GDM1 (cell line): Measurements from ENCODE around the gene FASLG.
"Not testable (repeated sequence)": the region's sequence is repeated elsewhere in the genome, so short reads cannot be mapped to it uniquely, and the experiment has no call there.

Source experiments
- DNase-seq: peaks from one replicate; lab custom pipeline; 2025; lab: John Stamatoyannopoulos, UW

Gene FASLG

DNA sequence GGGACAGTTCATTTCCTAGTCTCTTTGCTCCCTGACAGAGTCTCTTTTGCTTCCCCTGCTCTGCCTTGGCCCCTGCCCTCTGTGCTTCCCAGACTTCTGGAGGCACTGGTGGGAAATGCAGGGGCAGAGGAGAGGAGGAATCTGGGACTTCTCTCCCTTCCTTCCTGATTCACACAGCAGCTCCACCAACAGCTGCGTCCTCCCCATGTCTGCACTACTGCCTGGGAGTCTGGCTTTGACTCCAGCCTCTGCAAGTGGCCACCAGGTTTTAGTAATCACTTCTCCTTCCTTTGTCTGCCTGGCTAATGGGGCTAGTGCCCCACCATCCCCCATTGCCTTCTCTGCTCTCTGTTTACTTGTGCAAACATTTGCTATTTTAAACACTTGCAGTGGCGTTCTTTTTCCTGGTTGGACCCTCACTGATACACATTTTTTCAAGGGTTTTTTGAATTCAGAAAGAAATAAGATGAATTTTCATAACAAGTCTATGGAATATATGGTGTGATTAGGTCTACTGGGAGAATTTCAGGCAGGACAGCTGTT, 21.9 kb downstream of the FASLG start:
- no peak for DNase-seq

DNA sequence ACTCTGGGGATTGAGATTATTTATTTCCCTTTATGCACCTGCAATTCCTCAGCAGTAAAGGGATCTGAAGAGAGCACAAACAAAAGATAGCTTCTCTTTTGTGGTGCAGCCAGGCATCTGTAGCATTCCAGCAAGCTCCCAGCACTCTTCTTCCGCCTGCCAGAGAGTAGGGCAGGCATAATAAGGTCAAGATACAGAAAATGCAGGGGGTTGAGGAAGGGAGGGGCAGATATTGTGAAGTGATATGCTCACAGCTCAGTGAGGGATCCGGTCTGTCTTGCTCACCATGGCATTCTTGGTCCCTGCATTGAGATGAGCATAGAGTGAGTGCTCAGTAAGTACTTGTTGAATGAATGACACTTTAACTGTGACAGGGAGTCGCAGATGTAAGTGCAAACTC, 23.9 kb downstream of the FASLG start:
- no peak for DNase-seq

DNA sequence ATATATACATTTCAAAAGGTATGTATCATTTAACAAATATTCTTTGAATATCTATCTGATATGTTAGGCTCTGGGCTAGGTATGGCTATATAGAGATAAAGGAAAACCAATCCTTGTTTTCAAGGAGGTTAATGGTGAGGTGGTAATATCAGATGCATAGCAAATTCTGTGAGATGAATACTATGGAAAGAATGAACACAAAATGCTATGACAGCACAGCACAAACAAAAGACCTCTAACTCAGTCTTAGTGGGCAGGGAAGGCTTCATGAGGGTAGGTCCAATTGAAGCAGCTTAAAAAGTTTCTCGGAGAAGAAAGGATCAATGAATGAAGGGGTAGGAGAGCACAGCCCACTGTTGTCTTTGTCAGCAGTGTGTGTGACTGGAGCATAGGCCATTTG, 27.2 kb downstream of the FASLG start:
- DNase-seq: no peak

DNA sequence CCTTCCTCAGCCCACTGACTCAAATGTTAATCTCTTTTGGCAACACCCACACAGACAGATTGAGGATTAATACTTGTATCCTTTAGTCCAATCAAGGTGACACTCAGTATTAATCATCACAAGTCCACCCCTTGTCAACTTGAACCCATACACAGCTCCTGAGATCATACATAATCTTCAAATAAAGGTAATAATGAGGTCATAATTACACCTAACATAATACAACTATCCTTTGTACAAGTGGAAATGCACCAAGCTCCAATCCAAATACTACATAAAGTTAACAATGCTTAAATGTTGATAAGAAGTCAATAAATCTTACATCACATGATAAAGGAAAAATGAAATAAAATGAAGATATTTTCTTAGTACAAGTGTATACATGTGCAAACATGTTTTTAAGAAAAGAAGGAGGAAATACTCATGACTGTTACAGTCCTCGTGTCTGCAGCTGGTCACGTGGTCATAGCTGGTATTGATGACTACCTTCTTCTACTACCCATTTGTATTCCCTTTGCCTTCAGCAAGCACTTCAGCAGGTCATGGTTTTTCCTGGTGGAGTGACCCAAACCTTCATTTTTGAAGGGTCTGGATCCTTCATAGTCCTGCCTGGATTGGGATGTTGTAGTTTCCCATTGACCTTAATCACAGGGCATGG, 29.7 kb downstream of the FASLG start:
- DNase-seq: not testable (repeated sequence)

DNA sequence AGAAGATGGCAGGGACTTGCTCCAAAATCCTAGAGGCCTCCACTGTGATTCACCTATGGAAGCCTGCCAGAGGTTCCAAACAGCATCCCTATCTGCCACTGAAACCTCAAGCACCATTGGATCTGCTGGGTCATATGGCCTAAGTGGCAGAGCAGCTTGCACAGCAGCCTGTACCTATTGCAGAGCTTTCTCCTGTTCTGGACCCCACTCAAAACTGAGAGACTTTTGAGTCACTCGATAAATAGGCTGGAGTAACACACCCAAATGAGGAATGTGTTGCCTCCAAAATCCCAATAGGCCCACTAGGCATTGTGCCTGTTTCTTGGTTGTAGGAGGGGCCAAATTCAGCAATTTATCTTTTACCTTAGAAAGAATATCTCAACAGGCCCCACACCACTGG, 32.0 kb downstream of the FASLG start:
- not testable (repeated sequence) for DNase-seq

DNA sequence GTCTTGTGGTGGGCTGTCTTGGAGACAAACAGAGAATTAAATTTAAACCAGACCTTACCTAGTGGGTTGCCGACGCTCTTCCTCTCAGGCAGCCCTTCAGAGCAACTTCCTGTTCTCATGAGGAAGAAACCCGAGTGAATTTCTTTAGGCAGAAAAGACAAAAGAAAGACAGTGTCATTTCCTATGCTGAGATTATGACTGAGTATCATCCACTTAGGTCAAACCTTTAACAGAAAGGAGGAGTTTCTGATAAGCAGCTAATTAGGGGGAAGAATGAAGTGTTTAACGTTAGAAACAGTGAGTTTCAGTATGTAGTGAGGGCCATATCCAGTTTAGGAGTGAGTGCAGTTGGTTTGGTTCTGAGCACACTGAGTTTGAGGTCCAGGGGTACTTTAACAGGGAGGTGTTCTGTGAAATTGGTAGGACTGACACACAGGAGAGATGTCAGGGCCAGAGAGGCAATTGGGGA, 38.7 kb downstream of the FASLG start:
- peak; percentile 34 for DNase-seq

DNA sequence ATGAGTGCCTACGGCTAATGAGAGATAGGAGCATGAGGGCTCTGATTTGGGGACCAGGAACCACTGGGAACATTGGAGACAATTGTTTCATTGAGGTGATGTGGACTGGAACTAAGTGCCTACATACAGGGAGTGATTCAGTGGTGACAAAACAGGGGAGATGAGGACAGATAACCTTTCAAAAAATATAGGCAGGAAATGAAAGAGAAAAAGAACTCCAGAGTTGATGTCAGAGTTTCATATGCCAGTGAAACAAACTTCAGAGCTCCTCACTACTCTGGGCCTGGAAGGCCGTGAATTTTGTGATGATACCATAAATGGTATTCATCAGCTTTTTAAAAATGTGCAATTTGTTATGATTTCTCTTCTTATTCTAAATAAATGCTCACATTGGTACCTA, 39.3 kb downstream of the FASLG start:
- DNase-seq: no peak

DNA sequence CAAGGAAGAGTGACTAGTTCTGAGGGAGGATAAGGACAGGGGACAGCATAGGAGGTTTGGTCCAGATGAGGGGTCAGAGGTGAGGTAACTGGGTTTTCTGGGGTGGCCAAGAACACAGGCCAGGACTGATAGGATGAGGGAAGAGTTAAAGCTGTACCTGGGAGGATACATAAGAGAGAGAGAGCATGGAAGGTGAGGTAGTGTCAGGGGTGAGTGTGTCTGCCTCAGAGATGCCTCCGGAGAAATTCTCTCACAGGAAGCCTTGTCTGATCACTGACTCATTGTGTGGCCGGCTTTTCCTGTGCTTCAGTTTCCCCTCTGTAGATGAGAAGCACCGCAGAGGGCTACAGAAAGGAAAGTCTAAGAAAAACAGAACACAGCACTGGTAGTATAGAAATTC, 40.2 kb downstream of the FASLG start:
- peak; percentile 83 for DNase-seq

DNA sequence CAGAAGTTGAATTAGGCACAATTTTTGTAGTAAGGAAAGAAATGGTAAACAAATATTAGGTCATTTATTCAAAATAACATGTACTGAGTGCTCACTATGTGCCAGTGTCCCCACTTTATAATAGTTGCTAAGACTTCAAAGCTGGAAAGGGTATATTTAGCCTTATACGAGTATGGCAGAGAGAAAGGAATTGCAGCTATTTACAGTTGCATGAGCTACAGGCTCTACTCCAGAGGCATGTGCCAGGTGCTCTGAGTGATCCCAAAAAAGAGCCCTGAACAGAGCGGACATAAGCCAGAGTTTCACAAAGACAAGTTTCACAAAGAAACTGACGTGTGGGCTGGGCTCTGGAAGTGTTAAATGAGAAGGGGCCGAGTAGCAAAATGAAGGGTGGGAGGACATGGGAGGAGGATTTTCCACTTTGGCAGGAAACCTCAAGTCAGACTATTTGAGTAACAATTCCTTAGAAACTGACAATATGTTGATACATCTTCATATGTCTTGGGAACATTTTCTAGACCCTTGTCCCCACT, 40.9 kb downstream of the FASLG start:
- DNase-seq: no peak

DNA sequence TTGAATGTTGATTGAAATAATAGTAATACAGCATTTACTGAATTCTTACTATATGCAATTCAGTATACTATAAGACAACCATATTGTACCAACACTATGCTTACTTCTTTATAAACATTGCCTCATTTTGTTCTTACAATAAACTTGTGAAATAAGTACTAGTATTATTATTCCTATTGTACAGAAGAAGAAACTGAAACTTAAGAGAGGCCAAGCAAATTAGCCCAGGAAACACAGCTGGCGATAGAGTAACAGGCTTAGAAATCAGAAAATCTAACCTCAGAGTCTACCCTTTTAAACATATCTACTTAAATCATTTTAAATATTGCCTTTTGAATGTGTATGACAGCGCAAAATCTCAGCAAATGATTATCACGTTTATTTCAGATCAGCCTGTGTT, 41.7 kb downstream of the FASLG start:
- DNase-seq: no peak

DNA sequence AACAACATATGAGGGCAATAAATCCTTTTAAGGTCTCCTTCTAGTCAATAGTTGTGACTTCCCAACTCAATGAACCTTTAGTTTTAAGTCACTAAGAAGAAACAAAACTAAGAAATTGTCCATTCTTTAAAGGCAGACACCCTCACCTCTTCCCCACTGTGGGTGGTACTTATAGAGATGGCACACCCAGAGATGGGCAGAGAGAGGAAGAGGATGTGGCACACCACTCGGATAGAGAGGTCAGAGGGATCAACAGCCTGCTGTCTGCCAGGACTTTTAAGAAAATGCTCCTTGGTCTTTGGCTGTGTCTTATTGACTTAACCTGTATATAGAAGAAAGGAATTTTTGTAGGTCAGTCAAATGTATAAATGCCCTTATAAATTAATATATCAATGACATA, 45.1 kb downstream of the FASLG start:
- peak; percentile 32 for DNase-seq

DNA sequence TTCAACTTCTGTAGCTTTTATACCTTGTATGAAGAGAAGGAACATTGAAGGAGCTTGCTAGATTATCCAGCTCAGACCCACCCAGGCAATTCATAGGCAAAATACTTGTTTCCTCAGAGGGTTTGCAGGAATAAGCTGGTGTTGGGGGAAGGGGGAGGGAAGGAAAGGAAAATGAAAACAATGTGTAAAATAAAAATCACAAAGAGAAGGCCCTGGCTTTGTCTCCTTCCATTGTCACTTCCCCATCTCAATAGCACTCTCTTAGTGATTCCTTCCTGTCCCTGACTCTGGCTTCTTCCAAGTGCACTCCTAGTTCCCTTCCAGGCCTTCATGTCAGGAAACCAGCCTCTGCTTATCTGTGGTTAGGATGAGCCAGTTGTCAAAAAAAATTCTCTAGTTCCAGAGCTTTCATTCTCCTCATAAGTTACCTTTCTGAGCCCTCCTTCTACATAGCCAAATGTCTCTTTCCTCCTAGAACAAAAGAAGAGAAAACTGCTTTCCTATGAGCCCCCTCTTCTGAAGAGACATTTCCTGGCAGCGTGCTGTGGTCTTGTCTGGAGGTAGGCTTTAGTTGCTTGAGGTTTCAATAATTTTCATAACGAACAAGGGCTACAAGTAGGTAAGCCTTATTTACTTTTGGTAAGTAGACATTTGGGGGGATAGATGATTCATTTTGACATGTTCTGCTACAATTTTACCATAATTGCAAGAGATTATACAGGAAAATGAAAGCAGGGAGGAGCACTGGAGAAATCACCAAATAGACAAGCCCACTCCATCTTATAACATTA, 45.7 kb downstream of the FASLG start:
- peak; percentile 61 for DNase-seq

DNA sequence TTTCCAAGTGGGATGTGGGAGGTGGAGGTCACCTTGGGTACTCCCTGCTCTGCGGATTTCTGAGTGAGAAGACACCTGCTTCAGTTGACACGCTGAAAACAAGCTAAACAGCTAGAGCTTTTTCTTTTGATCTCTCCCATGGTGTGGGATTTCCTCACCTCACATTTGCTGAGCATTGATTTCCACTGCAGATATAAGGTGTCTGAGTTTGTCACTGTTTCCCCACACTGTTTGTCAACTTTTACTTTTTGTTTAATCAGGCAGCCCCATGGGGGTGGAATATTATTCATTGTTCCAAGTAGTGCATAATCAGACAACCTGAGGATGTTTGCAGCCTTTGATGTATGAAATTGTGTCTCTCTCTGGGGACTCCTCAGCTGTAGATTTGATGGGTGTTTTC, 49.5 kb downstream of the FASLG start:
- no peak for DNase-seq

DNA sequence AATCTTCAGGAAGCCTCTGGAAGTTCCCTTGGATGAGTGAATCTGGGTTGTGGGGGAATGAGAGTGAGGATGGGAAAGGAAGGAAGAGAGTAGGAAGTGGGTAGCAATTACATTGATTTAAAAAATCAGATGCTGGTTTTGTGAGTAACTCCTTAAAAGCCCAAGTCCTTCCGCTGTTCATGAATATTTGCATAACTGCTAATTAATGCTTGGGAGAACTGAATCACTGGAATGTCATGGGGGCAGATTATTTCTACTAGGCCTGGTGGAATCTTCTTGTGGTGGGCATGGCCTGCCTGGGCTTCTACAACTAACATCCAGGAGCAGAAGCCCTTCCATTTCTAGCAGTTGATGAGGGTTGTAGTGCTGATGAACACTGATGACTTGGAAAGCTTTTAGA, 52.7 kb downstream of the FASLG start:
- DNase-seq: no peak

DNA sequence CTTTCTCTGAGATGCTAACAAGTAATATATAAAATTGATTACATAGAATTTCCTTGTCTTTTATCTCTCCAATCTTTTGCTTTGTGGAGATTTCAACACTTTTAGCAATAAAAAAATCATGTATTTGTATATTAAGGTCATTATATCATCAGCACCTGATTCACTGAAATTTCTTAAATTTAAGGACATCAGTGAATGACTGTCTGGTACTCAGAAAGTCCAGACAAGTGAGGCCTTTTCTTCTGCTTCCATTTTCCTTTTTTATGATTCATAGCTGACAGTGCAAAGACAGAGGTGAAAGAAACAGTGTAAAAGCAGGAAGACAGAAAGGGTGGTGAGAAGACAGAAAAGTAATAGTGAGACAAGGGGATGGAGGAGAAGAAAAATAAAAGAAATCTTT, 54.6 kb downstream of the FASLG start:
- DNase-seq: no peak
